ENCODE data around the gene VTI1A.
"Not testable (repeated sequence)": the region's sequence is repeated elsewhere in the genome, so short reads cannot be mapped to it uniquely, and the experiment has no call there.

Gene VTI1A

DNA sequence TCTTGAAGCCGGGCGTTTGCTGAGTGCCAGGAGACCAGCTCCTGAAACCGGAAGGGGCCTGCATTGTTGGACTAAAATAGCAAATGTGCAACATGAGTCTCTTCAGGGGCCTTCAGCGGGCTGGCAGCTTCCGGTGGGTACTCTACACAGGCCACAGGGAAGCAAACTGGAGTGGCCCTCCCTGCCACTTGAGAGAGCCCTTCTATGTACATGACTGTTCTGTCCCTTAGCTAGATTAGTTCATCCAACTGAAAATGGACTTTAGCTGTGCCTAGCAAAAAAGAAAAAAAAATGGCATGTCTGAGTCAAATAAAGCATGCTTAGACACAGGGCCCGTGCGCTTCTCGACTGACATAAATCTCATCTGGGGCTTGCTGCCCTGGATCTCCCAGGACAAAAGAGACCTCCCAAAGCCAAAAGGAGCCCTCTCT lies 387.8 kb downstream of the VTI1A start:
- DNase-seq (ENCODE audit: low read depth in 2 of 2), result no peak

DNA sequence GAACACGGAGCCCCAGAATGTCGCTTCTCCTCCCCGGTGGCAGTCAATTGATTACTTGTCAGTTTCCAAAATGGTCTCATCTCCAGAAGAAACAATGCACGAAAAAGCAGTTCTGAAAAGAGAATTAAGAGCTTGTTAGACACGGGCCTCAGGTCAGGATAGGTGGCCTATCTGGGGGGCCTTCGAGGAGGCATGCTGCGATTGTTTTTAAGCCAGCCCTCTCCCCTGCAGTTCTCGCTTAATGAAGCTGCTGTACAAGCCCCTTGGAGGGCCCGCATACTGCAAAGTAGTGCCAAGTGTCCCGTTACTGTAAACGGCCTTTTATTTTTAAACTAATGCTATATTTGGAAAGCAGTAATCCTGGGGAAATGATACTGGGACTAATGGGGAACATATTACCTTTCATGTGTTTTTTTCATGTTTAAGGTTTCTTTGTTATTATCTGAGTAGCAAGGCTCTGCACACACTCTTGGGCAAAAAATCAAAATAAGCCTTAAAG lies 388.3 kb downstream of the VTI1A start:
- DNase-seq (ENCODE audit: low read depth in 2 of 2), result no peak

DNA sequence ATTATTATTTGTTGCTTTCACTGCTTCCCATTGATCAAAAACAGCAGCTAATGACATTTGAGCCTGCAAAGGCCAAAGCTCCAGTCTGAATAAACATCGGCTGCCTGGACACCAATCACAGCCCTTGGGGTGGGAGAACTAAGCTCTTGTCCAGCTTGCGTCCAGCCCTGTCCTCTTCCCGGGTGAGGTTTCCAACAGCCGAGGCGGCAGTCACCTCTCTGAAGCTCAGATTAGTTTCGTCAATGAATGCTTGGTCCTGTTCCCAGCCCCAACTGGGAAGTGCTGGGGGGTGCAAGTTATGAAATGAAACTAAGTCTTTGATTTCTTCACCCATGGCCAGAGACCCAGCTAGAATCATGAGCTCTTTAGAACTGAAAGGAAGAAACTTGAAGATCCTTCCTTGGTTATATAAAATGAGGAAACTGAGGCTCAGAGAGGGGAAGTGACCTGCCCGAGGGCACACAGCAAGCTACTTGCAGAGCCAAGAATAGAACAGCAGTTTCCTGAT lies 389.0 kb downstream of the VTI1A start:
- DNase-seq (ENCODE audit: low read depth in 2 of 2), result no peak

DNA sequence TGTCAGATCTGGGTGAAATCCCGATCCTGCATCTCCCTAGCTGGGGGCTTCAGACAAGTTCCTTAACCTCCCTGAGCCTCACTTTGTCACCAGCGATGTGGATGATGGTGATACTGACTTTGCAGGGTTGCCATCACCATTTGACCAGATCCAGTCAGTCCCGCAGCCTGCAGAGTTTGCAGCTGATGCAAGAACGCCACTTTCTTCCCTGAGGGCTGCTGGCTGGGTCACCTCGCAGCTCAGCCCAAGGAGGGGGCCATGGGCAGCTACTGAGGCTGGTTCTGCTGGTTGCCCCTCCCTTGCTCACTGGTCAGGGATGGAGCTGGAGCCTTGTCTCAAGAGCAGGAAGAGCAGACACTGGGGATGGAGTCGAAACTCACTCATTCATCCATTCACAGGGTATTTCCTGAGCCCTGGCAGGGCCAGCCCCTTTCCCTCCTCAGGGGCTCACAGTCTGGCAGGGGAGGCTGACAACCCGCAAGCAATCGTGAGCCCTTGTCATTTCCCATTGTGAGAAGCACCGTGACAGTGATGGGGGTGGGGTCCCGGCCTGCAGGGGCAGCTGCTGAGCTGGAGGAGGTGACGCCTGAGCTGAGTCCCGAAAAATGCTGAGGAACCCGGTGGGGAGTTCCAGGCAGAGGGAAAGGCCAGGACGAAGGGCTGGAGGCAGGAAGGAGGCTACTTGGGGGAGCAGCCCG lies 391.9 kb downstream of the VTI1A start:
- DNase-seq (ENCODE audit: low read depth in 2 of 2), result no peak

DNA sequence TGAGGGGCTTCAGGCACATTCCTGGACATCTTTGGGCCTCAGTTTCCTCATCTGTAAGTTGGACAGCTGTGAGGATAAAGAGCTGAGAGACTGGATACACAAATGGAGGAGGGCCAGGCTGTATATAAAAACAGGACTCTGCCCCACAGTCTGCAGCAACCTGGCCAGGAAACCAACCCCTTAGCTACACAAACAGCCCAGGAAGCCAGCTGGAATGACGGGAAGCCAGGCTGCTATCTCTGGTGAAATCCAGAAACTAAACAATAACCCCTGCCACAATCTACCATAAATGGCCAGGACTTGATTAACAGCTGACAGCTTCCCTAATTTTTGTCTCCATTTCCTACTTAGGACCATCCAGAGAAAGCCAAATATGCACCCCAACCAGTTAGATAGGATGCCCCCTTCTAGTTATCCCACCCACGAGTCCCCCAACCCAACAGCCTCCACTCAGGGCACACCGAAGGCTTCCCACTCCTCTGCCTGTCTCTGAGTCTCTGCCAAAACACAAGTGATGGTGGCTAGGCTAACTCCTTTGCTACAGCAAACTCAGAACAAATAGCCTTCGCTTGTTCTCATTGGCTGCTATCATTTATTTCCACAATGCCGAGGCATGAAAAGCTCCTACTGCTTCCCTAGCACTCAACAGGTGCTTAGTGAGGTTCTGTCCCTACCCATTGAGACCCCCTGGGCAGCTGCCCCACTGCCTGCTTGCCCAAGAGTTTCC lies 393.1 kb downstream of the VTI1A start:
- DNase-seq (ENCODE audit: low read depth in 2 of 2), result no peak

DNA sequence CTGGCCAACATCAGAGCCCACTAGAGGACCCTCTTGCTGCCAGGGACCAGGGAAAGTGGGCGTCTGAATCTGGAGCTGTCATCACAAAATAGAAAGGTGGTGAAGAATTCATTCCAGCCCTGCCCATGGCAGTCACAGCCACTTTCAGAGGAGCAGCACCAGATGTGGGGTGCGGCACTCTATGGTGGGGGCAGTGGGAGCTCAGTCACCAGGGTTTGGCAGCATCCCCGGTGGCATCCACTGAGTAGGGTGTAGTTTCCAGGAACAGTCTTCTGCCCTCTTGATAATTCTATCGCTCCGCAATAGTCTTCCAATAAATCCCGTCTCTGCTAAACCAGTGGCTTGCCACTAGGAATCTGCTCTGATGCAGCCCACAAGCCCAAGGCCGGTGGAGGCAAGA lies 394.5 kb downstream of the VTI1A start:
- no peak for DNase-seq (ENCODE audit: low read depth in 2 of 2)

DNA sequence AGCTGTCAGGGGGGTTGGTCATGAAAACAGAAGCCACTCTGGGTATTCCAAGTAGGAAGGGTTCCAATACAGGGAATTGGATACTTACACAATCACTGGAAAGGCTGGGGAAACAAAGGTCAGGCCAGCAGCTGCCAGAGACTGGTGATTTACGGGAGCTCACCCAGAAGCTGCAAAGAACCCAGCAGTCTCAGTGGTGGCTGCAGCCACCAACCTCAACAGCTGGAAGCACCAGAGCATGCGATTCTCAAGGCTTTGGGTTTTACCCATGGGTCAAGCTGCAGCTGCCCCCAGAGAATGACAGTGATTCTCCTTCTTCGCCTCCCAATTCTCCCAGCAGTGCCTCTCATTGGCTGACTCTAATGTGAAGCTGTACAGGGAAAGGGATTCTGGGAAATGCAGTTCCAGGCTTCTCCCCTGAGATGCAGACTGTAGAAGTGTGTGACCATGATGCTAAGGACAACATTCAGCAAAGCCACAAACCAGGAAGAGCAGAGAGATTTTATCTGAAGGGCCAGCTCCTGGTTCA lies 395.9 kb downstream of the VTI1A start:
- DNase-seq (ENCODE audit: low read depth in 2 of 2), result no peak

DNA sequence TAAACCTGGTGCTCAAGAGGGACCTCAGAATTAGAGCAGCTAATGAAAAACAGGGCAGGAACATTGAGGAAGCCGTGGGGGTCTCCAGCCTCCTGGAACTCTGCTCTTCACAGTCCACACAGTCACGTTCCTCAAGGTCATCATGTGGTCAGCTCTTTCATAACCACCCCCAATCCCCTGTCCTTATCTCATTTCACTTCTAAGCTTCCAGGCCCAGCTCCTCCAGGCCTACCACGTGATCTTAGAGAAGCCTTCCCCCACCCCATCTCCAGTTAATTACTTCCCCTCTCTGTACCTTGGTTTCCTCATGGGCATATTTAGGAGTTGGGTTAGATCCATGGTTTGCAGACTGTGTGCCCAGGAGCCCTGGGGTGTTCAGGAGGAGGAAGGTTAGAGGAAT lies 396.6 kb downstream of the VTI1A start:
- DNase-seq (ENCODE audit: low read depth in 2 of 2), result no peak

DNA sequence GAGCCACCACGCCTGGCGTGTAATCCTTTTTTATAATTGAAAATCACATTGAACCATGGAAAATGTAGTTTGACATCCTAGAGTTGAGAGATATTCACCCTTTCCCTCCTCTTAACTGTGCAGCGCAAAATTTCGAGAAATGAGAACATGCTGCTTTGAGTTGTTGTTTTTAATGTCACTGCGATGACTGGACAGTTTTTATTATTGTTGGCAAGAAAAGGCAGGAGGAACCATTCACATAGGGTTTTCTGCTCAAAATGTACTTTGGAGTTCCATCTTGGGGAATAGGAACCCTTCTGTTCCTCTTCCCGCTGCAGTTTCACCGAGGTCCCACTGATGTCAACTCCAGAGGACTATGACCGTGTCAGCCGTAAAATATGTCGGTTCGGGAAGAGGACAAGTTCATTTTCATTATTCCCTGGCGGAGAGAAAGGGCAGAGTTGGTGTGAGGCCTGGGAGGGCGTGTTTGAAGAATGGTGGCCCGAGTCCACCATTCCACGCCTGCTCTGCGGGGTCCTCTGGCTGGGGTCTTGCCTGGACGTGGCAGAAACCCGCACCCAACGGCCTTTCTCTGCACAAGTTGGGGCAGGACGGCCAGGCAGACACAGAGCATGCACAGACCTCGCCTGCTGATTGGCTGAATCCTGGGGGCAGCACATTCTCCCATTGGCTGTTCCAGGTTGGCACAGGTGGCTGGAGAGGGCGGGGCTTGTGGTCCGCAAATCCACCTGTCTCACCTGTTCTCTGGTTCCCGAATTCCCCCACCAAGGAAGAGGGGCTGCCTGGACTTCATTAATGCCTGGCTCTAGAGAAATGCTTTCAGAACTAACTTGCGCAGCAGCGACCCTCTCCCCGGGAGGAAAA lies 397.9 kb downstream of the VTI1A start:
- no peak for DNase-seq (ENCODE audit: low read depth in 2 of 2)

DNA sequence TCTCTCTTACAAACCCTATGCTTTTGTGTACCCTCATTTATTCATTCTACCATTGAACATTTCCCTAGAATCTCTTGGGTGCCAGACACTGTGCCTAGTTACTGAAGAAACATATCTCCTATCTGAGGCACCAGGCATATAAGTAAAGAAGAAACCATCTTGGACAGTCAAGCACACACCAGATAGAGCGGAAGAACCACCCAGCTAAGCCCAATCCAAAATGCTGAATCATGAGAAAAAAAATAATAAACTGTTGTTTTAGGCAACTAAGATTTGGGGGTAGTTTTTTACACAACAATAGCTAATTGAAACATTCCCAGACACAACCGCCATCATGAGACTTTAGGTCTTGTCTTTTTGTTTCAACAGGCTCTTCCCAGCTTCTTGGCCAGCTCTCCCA lies 400.8 kb downstream of the VTI1A start:
- no peak for DNase-seq (ENCODE audit: low read depth in 2 of 2)

DNA sequence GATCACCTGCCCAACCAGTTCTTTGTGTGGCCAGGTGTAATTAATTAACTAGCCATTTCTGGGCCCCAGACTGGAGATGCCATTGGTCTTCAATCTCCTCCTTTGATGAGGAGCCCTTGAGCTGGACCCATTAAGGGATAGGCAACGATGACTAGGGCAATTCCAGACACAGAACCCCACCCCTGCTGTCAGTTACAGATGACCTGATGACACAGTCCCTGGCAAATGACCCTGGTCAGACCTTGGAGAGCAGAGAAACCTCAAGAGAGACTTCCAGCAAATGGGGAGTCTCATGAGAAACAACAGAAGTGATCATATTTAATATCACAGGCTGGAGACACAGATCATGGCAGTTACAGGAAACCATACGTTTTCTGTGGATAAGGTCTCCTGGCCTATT lies 401.2 kb downstream of the VTI1A start:
- DNase-seq (ENCODE audit: low read depth in 2 of 2), result no peak

DNA sequence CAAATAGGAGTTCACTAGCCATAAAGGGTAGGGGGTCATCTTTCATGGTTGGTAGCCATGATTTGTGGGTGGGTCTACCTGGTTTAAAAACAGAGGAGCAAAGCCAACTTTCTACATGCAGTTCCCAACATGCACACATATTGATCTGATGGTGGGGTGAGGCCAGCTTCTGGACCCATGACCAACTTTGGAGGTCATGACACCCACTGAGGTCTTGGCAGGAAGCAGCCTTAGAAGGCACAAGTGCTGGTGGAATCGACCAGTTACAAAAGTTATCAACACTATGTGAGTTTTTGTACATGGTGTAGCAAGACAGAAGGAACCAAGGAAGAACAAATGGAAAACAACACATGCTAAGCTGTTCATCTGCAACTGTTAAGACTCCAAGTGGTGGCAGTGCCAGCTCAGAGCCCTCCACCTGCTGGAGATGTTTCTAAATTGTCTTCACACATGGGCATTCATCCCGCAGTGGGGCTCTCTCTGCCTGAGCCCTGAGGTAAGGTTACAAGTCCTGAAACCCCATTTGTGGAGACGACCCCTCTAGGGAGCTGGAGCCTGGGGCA lies 401.9 kb downstream of the VTI1A start:
- no peak for DNase-seq (ENCODE audit: low read depth in 2 of 2)

DNA sequence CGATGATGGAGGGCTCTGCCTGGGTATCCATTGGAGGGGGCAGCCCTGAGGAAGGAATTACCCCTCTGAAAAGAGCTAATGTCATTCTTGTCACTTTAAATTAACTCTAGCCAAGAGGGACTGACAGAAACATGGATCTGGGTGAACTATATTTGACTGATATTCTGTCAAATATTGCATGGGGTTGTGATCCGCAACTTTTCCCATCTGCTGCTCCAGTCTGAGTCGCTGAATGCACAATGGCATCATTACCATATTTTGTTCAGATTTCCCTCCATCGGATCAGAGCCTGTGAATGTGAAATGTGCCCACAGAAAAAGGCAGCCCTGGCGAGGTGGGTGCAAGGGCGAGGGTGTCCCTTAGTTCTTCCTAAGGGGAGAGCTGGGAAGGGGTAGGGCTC lies 402.5 kb downstream of the VTI1A start:
- DNase-seq (ENCODE audit: low read depth in 2 of 2), result no peak

DNA sequence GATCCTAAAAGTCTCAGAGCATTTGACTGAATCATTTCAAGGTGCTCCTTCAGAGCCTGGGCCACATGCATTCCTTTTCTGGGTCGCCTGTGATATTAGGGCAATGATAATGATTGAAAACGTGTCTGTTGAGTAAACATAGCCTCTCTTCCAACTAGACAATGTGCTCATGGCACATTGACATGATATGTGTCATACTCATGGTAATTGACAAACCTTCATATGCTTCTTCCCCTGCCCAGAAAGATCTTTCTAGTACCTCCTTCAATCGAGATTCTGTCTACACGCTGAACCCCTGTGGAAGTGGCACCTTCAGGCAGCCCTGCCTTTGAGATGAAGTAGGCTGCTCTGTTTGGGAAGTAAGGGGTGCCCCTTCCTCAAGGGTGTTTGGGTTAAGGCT lies 404.2 kb downstream of the VTI1A start:
- no peak for DNase-seq (ENCODE audit: low read depth in 2 of 2)

DNA sequence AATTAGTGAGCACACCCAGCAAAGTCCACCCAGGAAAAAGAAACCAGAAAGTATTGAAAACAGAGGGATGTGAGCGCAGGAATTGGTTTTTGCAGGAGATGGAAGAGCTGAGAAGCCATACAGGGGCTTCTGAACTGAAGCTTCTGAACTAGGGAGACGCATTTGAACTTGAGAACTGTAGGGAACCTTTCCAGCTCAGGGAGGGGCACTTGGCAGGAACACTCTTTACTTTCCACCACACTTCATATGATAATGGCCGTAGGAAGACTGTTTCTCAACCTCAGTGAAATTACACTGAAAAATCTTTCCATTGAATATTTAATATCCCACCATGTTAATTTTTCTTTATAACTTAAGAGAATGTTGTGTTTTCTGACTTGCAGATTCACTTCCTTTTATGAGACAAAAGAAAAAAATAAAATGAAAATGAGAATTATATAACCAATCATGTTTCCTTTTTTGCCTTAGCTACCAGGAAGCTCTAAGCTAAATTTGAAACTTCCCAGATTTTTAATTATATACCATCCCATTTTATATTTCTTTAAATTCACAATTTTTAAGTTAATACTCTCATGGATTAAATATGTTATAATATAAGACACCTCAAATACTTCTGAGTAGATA lies 404.7 kb downstream of the VTI1A start:
- no peak for DNase-seq (ENCODE audit: low read depth in 2 of 2)

DNA sequence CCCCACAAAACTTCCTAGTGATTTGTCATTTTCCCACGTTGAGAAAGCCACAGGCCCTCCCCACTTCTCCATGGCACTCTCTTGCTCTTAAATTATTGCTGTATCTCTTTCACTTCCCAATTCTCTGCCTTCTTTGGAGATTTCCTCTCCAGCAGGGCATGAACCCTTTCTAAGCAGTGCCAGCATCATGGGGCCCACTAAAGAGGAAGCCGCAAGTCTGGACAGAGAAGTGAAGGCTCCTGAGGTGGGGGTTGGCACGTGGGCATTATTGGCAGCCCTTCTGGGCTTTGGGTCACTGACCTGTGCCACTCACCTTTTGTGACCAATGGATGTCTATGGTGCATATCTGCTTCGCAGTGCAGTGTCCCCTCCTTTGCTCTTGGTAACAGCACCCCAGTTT lies 405.3 kb downstream of the VTI1A start:
- DNase-seq (ENCODE audit: low read depth in 2 of 2), result no peak

DNA sequence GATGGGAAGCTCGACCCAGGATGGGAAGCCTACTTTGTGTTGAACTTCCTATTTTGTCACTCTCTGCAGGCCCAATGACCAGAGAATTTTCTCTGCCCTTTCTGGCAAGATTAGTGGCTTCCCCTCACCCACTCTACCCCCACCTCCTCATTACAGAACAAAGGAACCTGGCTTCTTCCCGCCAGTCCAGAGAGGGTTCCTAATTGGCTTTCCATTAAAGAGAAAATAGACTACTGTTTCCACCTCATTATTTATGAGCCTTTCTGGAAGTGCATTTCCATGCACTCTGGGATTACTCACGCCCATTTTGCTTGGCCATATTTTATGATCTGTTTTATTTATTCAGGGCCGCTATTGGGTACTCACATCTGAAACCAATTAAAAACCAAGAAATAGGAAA lies 408.1 kb downstream of the VTI1A start:
- DNase-seq (ENCODE audit: low read depth in 2 of 2), result no peak

DNA sequence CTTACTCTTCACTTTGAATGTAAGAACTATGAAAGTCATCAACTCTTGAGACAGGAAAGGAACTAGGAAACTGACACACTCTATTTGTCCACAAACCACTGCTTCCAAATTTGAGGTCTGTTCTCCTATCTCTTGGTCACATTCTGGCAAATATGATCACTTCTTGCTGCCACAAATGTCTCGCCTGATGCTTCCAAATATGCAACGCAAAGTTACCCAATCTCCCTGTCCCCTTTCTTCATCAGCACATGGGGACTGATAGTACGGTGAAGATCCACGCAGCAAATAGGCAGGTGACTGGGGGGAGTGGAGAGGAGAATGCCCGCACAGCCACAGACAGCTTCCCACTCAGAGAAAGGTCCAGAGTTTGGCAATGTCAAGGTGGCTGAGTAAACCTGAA lies 410.5 kb downstream of the VTI1A start:
- DNase-seq (ENCODE audit: low read depth in 2 of 2), result no peak

DNA sequence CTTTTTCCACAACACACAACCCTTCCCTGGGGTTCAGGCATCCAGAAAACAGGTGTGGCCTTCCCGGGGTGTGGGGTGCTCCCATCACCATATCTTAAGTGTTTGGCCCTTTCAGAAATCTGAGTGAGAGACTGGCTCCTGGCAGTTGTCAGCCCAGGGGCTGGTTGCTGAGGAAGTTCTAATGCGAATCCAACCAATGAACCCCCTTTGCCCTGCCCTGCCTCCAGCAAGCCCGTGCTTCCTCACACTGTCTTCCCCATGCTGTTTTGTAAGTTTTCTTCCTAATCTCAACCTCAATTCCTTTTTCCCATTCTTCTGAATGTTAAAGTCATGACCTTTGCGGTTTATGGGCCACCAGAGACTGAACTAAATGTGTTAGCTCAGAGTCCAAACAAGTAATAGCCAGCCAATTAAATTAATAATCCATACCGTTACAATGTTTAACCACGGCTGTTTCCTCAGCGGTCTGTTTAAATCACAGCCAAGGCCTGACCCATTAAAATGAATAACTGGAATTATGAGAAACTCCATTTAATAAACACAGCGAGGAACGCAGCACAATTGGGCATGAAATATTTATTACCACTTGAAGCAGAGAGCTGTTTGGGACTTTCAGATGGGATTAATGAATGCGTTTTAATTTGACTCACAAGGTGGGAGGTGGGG lies 412.1 kb downstream of the VTI1A start:
- no peak for DNase-seq (ENCODE audit: low read depth in 2 of 2)

DNA sequence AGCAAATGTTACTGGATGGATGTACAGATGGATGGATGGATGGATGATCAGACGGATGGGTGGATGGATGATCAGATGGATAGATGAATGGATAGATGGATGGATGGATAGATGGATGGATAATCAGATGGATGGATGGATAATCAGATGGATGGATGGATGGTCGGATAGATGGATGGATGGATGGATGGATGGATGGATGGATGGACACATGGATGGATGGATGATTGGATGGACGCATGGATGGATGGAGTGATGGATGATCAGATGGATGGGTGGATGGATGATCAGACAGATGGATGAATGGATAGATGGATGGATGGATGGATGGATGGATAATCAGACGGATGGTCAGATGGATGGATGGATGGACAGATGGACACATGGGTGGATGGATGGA lies 412.8 kb downstream of the VTI1A start:
- DNase-seq (ENCODE audit: low read depth in 2 of 2), result no peak

DNA sequence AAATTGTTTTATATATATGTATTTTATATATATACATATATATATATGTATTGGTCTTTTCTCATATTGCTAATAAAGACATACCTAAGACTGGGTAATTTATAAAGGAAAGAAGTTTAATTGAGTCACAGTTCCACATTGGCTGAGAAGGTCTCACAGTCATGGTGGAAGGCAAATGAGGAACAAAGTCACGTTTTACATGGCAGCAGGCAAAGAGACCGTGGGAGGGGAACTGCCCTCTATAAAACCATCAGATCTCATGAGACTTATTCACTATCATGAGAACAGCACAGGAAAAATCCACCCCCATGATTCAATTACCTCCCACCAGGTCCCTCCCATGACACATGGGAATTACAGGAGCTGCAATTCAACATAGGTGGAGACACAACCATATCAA lies 416.4 kb downstream of the VTI1A start:
- DNase-seq (ENCODE audit: low read depth in 2 of 2), result not testable (repeated sequence)
